Measurements from ENCODE around the gene PIGC.

The PIGC gene

GRCh38 chr1:172395576-172395975 lies 48.3 kb downstream of the PIGC start:
- no peak overlapping the region for H3K4me2 ChIP-seq (ENCODE audit: low read length)
- no peaks in the 10 kb centered on the region for H3K36me3 ChIP-seq (ENCODE audit: insufficient read depth, low read length)
- H3K9me3 ChIP-seq (replicated peaks; ENCODE audit: low read length) = no peaks in the 10 kb centered on the region
- no peaks in the 10 kb centered on the region for H3K27me3 ChIP-seq (ENCODE audit: control insufficient read depth, insufficient read depth, low read length)
- H3K4me1 ChIP-seq (ENCODE audit: control insufficient read depth, insufficient read depth, low read length) = peaks cover 55% of the 10 kb centered on the region
- H3K9ac ChIP-seq (ENCODE audit: low read depth, low read length) = no peak overlapping the region
- H3K4me3 ChIP-seq (ENCODE audit: low read length) = no peak overlapping the region

DNA sequence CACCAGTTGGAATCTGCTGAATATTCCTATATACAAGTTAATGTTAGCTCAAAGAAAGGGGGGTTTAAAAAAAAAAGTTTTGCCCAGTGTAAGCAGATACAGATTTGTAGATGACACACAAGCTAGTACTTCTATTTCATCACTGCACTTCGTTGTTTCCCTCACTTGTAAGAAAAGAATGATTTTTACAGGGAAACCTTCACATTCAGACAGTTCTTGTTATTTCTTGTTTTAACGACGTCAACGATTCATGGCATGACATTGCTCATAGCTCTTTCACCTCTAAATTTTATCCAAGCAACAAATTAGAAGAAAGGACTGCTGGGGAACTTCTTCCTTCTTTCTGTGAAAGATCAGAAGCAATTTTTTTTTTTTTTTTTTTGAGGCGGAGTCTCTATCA lies 49.1 kb downstream of the PIGC start:
- H3K4me3 ChIP-seq (ENCODE audit: low read length) = no peak overlapping the region
- peaks cover 52% of the 10 kb centered on the region for H3K4me1 ChIP-seq (ENCODE audit: control insufficient read depth, insufficient read depth, low read length)
- no peaks in the 10 kb centered on the region for H3K36me3 ChIP-seq (ENCODE audit: insufficient read depth, low read length)
- no peaks in the 10 kb centered on the region for H3K27me3 ChIP-seq (ENCODE audit: control insufficient read depth, insufficient read depth, low read length)
- H3K9ac ChIP-seq (ENCODE audit: low read depth, low read length) = no peak overlapping the region
- no peak overlapping the region for H3K4me2 ChIP-seq (ENCODE audit: low read length)
- no peaks in the 10 kb centered on the region for H3K9me3 ChIP-seq (replicated peaks; ENCODE audit: low read length)

DNA sequence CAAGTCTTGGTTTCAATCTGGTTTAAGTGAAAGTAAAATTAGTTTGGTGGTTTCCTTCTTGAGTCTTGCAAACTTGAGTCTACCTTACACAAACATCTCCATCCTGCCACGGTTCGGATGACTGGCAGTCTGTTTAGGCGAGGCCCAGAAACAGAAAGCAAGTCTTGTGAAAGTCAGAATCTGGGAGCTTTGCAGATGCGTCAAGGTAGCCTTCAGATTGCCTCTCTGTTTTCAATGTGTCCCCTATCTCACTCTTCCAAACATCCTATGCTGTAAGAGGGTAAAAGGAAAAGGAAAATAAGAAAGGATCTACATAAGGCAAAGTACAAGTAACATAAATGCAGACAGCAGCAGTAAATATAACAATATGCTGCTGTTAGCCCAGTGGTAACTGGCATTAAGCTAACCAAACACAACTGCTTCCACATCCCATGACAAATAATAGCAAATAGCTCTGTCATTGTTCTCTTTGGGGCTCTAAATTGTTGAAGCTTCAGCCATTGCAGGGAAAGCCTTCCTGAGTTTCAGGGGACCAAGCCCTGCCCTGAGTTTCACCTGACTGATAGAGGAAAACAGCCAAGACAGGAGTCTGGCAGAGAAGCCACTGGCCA lies 49.6 kb downstream of the PIGC start:
- no peaks in the 10 kb centered on the region for H3K36me3 ChIP-seq (ENCODE audit: insufficient read depth, low read length)

GRCh38 chr1:172393354-172393753 lies 50.5 kb downstream of the PIGC start:
- H3K9ac ChIP-seq (ENCODE audit: low read depth, low read length) = no peak overlapping the region
- no peaks in the 10 kb centered on the region for H3K36me3 ChIP-seq (ENCODE audit: insufficient read depth, low read length)
- H3K27me3 ChIP-seq (ENCODE audit: control insufficient read depth, insufficient read depth, low read length) = no peaks in the 10 kb centered on the region
- no peaks in the 10 kb centered on the region for H3K9me3 ChIP-seq (replicated peaks; ENCODE audit: low read length)
- H3K4me3 ChIP-seq (ENCODE audit: low read length) = no peak overlapping the region
- peaks cover 40% of the 10 kb centered on the region for H3K4me1 ChIP-seq (ENCODE audit: control insufficient read depth, insufficient read depth, low read length)
- H3K4me2 ChIP-seq (ENCODE audit: low read length) = peak overlapping the region; percentile 31

More for the DNA sequence above, 49.6 kb downstream of the PIGC start:
- Histone ChIP-seq H3K4me3 (ENCODE audit: low read length) (peak overlapping the region; percentile 21), H3K4me2 (ENCODE audit: low read length) (peak overlapping the region; percentile 45), H3K9me3 (replicated peaks; ENCODE audit: low read length) (no peaks in the 10 kb centered on the region), H3K27me3 (ENCODE audit: control insufficient read depth, insufficient read depth, low read length) (no peaks in the 10 kb centered on the region), H3K9ac (ENCODE audit: low read depth, low read length) (no peak overlapping the region), H3K4me1 (ENCODE audit: control insufficient read depth, insufficient read depth, low read length) (peaks cover 48% of the 10 kb centered on the region)

GRCh38 chr1:172391976-172392375 lies 51.9 kb downstream of the PIGC start:
- H3K4me2 ChIP-seq (ENCODE audit: low read length) = no peak overlapping the region
- no peak overlapping the region for H3K9ac ChIP-seq (ENCODE audit: low read depth, low read length)
- no peaks in the 10 kb centered on the region for H3K36me3 ChIP-seq (ENCODE audit: insufficient read depth, low read length)
- no peaks in the 10 kb centered on the region for H3K27me3 ChIP-seq (ENCODE audit: control insufficient read depth, insufficient read depth, low read length)
- H3K9me3 ChIP-seq (replicated peaks; ENCODE audit: low read length) = no peaks in the 10 kb centered on the region
- H3K4me1 ChIP-seq (ENCODE audit: control insufficient read depth, insufficient read depth, low read length) = peaks cover 26% of the 10 kb centered on the region
- H3K4me3 ChIP-seq (ENCODE audit: low read length) = no peak overlapping the region

All from skeletal muscle satellite cell (primary cell).